Gastroesophageal sphincter (tissue), 4 donors: Measurements from ENCODE around the gene PWP2. TPM values are rescaled to one million over a fixed set of nuclear protein-coding genes. Genes with fewer than 3 reads are reported as not detected.
"Not testable (repeated sequence)": the region's sequence is repeated elsewhere in the genome, so short reads cannot be mapped to it uniquely, and the experiment has no call there.

ENCODE experiments used
- ATAC-seq: fragments of 150-250 bp; one replicate; pipeline ENCODE4 v1.9.1; 2016; ENCODE audit warnings: mild to moderate bottlenecking, moderate library complexity
- H3K27ac ChIP-seq, 4 donors: fragments of 200-600 bp; sonication (generic) in 3 of 4; 1 replicate in 3 of 4; 2 replicates in 1 of 4; pipeline ENCODE4 v1.5.1; 2016 to 2019
- H3K27me3 ChIP-seq: fragments of 200-600 bp; sonication (generic); one replicate; pipeline ENCODE4 v1.5.1; 2019
- H3K36me3 ChIP-seq, 2 donors: fragments of 200-600 bp; sonication (generic); one replicate each; pipeline ENCODE4 v1.5.1; 2019; ENCODE audit warnings: control low read depth in 1 of 2
- H3K4me1 ChIP-seq, 3 donors: fragments of 200-600 bp; sonication (generic); 1 replicate in 2 of 3; 2 replicates in 1 of 3; pipeline ENCODE4 v1.5.1; 2016 to 2019; ENCODE audit warnings: control low read depth in 2 of 3
- H3K4me3 ChIP-seq, 2 donors: fragments of 200-600 bp; sonication (generic); one replicate each; pipeline ENCODE4 v1.5.1; 2019; ENCODE audit warnings: mild to moderate bottlenecking in 1 of 2, moderate library complexity in 1 of 2
- H3K9me3 ChIP-seq, 3 donors: fragments of 200-600 bp; sonication (generic); one replicate each; pipeline ENCODE4 v1.5.1; 2017 to 2019; ENCODE audit warnings: control low read depth in 2 of 3
- WGBS, 2 donors: methylation state at CpG; one replicate each; pipeline ENCODE4 v1.1.5; 2018; ENCODE audit warnings: low coverage in 1 of 2; 5-methylcytosine and 5-hydroxymethylcytosine counted together
- total RNA-seq, 4 donors: library from RNA; depleted of rRNA; stranded (reverse); fragments of >200 nt; gene quantifications; one replicate each; pipeline ENCODE4 v1.1.0, GENCODE V29; 2016

PWP2 gene
- total RNA-seq, 4 donors from 2014 or later: 3.4 to 9.2 (median 6.1) TPM

- H3K27me3 ChIP-seq, H3K4me3 ChIP-seq, H3K36me3 ChIP-seq, H3K27ac ChIP-seq, H3K4me1 ChIP-seq, H3K9me3 ChIP-seq, ATAC-seq: not testable (repeated sequence)
- WGBS, 2 donors: no CpG with 5 or more reads among the region's 21 CpGs
Measured at GRCh38 chr21:44153214-44153888, 46.2 kb downstream of the PWP2 start.

DNA sequence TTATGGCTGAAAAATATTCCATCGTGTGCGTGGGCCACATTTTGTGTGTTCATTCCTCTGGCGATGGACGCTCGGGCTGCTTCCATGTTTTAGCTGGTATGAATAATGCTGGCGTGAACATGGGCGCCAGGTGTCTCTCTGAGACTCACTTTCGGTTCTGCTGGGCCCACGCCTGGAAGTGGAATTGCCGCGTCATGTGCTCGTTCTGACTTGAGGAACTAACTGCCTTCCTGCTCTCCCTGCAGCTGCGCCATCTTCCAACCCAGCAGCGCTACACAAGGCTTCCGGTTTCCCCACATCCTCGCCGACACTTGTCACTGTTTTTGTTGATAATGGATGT is 46.7 kb downstream of the PWP2 start:
- WGBS, 2 donors: no CpG with 5 or more reads among the region's 17 CpGs
- H3K4me1 ChIP-seq: not testable (repeated sequence)

GRCh38 chr21:44154816-44155230 is 47.6 kb downstream of the PWP2 start:
- no CpG with 5 or more reads among the region's 20 CpGs for WGBS, 2 donors
- H3K4me3 ChIP-seq, H3K36me3 ChIP-seq, H3K27ac ChIP-seq, H3K9me3 ChIP-seq, H3K4me1 ChIP-seq, H3K27me3 ChIP-seq: not testable (repeated sequence)
- peak; percentile 74 for ATAC-seq

More for the DNA sequence above, 46.7 kb downstream of the PWP2 start:
- not testable (repeated sequence) for H3K4me3 ChIP-seq, H3K27me3 ChIP-seq, ATAC-seq, H3K27ac ChIP-seq, H3K9me3 ChIP-seq, H3K36me3 ChIP-seq

- not testable (repeated sequence) for H3K27me3 ChIP-seq, H3K9me3 ChIP-seq, H3K4me1 ChIP-seq, H3K27ac ChIP-seq, ATAC-seq, H3K4me3 ChIP-seq, H3K36me3 ChIP-seq
- no CpG with 5 or more reads among the region's 38 CpGs for WGBS, 2 donors
Measured at GRCh38 chr21:44155231-44155993, 48.2 kb downstream of the PWP2 start.

GRCh38 chr21:44155994-44156380 is 48.8 kb downstream of the PWP2 start:
- H3K4me1 ChIP-seq, H3K9me3 ChIP-seq, ATAC-seq, H3K4me3 ChIP-seq, H3K36me3 ChIP-seq, H3K27ac ChIP-seq, H3K27me3 ChIP-seq: not testable (repeated sequence)
- no CpG with 5 or more reads among the region's 8 CpGs for WGBS, 2 donors

GRCh38 chr21:44157439-44158081 is 50.4 kb downstream of the PWP2 start:
- not testable (repeated sequence) for H3K4me1 ChIP-seq, ATAC-seq, H3K4me3 ChIP-seq, H3K36me3 ChIP-seq, H3K27me3 ChIP-seq, H3K9me3 ChIP-seq, H3K27ac ChIP-seq
- no CpG with 5 or more reads among the region's 28 CpGs for WGBS, 2 donors

DNA sequence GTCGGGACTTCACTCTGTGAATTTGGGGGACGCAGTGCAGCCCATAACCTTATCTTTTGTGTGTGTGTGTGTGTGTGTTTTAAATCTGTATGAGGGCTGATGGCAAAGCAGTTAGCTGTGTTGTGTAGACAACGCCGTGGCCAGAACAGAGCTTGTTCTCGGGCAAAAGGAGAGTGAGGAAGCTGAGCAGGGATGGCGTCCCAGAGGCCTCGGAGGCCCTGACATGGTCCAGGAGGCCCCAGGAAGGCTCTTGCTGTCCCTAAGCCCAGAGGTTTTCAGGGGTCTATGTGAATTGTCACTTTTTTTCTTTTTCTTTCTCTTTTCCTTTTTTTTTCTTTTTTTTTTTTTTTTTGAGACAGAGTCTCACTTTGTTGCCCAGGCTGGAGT is 50.9 kb downstream of the PWP2 start:
- not testable (repeated sequence) for ATAC-seq, H3K27ac ChIP-seq, H3K27me3 ChIP-seq, H3K4me1 ChIP-seq, H3K36me3 ChIP-seq, H3K9me3 ChIP-seq, H3K4me3 ChIP-seq
- WGBS, 2 donors: no CpG with 5 or more reads among the region's 7 CpGs

DNA sequence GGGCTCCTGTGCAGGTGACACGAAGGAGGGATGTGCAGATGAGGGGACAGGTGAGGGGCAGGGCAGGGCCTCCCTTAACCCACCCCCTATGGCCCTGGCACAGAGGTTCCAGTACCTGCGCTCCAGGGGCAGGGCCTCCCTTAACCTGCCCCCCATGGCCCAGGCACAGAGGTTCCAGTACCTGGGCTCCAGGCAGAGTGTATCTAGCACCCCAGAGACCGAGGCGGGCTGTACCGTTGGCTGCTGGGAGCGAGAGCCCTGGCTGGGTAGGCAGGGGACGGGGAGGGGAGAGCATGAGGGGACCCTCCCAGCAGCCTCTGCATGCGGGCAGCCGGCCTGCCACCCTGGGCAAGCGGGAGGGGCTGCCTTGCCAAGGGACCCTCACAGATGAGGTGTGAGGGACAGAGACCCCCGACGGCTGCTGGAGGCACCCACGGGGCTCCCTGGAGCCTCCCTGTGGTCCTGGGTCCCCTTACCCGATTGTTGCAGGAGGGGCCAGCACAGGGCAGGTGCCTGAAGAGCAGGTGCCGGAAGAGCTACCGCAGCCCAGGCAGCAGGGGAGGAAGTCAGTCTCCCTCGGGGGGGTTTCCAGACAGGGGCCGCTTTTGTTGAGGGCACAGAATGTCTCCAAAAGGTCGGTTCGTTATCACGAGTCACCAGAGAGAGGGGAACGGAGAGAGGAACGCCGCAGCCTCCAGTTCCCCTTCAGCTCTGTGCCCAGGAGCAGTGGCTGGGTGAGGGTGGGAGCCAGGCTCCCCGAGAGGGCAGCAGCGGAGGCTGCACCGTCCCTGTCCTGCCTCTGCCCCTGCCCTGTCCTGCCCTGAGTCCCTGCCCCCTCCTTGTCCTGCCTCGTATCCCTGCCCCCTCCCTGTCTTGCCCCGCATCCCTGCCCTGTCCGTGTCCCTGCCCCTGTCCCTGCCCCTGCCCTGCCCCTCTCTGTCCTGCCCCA is 52.4 kb downstream of the PWP2 start:
- ATAC-seq: peak; percentile 28
- H3K9me3 ChIP-seq, H3K27ac ChIP-seq, H3K4me3 ChIP-seq, H3K36me3 ChIP-seq, H3K4me1 ChIP-seq, H3K27me3 ChIP-seq: not testable (repeated sequence)
- no CpG with 5 or more reads among the region's 30 CpGs for WGBS, 2 donors

- not testable (repeated sequence) for ATAC-seq, H3K4me3 ChIP-seq, H3K27me3 ChIP-seq, H3K4me1 ChIP-seq, H3K9me3 ChIP-seq, H3K36me3 ChIP-seq, H3K27ac ChIP-seq
- WGBS, 2 donors: no CpG with 5 or more reads among the region's 15 CpGs
Measured at GRCh38 chr21:44160298-44160672, 53.1 kb downstream of the PWP2 start.

DNA sequence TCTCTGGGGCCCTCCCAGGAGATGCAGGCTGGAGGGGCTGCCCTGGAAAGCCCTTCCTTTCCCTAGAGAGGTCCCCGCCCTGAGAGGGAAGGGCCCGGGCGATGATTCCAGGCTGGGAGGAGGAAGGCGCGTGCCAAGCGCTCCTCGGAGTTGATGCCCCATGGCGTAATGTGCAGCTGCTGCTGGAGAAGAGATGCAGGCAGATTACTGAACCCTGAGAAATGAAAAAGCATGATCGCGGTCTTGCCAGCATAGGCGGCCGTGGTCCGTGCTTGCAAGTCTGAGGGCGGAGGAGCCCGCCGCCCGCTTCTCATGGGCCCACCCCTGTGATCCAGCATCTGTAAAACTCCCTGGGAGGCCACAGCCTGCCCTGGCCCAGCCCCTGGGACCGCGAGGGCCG is 53.6 kb downstream of the PWP2 start:
- peak; percentile 66 for ATAC-seq

DNA sequence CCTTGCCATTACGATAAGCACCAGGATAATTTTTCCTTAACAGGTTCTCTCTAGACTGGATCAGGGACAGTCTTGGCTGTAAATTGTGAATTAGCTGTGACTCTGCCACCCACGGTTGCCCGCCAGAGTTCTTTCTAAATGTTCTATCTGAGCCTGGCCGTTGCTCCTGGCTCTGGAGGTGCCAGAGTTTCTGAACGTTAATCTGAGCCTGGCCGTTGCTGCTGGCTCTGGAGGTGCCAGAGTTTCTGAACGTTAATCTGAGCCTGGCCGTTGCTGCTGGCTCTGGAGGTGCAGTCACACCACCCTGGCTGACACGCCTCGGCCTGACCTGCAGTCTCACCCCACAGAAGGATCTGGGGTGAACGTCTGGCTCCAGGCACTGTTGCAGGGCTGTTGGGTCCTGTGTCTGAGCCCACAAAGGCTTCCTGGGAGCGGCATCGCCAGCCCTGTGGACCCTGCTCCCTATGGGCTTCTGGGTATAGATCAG is 56.0 kb downstream of the PWP2 start:
- not testable (repeated sequence) for ATAC-seq

More for the DNA sequence above, 53.6 kb downstream of the PWP2 start:
- not testable (repeated sequence) for H3K4me1 ChIP-seq, H3K4me3 ChIP-seq, H3K36me3 ChIP-seq, H3K27me3 ChIP-seq, H3K9me3 ChIP-seq, H3K27ac ChIP-seq
- no CpG with 5 or more reads among the region's 20 CpGs for WGBS, 2 donors

GRCh38 chr21:44165933-44166332 is 58.7 kb downstream of the PWP2 start:
- H3K27me3 ChIP-seq, H3K36me3 ChIP-seq, ATAC-seq, H3K4me1 ChIP-seq, H3K9me3 ChIP-seq, H3K4me3 ChIP-seq, H3K27ac ChIP-seq: not testable (repeated sequence)
- WGBS, 2 donors: no CpG with 5 or more reads among the region's 15 CpGs

More for the DNA sequence above, 56.0 kb downstream of the PWP2 start:
- not testable (repeated sequence) for H3K4me3 ChIP-seq, H3K4me1 ChIP-seq, H3K9me3 ChIP-seq, H3K36me3 ChIP-seq, H3K27me3 ChIP-seq, H3K27ac ChIP-seq
- no CpG with 5 or more reads among the region's 13 CpGs for WGBS, 2 donors

DNA sequence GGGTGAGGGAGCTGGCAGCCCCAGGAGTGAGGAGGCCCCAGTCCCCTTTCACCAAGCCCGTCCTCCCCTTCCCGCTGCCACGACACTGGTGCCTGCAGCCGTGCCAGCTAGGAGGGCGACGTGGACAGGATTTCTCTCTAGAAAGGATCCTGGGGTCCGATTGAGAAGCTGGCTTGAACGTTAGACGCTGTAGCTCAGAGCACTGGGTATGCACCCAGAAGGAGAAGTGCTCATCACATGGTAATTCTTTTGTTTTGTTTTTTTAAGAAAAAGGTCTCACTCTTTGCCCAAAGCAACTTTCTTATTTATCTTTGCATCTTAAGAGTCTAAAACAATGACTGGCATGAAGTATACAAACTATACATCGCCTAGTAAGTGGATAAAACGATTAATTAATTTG is 60.3 kb downstream of the PWP2 start:
- H3K4me1 ChIP-seq, H3K4me3 ChIP-seq, ATAC-seq, H3K27me3 ChIP-seq, H3K27ac ChIP-seq, H3K36me3 ChIP-seq, H3K9me3 ChIP-seq: not testable (repeated sequence)
- WGBS, 2 donors: no CpG with 5 or more reads among the region's 11 CpGs
